SW 1271 (cell line): ENCODE results near the gene OSR1.

Source experiments
- DNase-seq, 2 experiments: peaks; one replicate each; lab custom pipeline; 2025; lab: John Stamatoyannopoulos, UW

The OSR1 gene

DNA sequence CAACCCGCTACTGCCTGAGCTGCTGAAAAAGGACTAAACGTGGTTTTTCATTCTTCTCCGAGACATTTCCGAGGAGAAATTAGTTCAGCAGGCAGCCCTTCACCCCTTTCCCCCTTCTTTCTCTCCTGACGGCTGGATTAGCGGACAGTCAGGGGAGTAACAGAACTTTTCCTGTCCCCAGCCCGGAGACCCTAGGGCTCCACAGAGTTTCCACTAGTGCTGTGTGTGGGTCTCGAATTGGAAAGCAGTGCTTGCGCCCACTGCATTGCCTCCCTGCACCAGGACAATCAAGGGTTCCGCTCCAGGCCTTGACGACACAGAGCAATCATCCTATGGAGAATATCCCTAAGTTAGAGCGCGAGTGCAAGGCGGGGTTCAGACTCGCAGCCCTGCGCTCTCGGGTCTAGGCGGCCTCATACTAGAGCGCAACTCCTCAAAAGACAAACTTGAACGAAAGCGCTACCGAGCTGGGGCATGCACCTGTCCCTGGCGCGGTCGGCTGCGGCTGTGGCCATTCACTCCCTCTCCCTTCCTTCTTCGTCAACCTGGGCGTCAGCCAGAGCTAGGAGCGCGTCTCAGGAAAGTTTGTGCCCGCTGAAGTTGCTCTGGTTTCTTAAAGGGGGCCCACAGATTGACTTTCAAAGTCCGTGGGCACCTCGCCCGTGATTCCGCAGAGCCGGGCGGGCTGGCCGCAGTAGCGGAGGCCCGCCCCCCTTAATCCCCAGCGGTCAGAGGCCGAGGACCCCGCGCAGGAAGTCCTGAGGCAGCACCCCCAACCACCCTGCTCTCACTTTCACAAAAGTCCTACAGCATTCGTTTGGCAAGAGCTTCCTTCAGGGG lies 801 bp downstream of the OSR1 start:
- no peak for DNase-seq

GRCh38 chr2:19356545-19357401 lies 1.6 kb downstream of the OSR1 start:
- DNase-seq, result no peak

DNA sequence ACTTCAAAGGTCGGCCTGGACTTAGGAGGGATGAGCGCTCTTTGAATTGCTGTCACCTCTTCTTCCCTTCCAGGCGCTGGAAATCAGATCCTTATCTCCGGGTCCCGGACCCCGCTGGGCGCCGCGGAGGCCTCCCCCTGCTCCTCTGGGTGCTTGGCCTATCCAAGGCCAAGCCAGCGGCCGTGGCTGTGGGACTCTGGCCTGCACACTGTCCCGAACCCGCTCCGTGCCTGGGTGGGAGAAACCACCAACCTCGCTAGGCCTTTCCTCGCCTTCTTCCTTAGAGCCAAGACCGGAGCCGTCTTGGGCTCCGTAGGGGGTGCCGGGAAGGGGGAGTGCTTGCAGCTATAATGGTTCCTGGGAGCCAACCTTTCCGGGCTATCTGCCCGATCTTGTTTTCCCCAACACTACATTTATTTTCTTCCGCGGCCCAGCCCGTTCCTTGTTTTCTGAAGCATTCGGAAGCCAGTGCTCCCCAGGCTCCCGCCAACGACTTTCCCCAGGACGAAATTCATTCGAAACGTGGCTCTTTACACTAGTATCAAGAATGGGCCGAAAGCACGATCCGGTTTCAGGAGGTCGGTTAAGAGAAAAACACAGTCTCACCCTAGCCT lies 2.4 kb downstream of the OSR1 start:
- DNase-seq, result no peak

DNA sequence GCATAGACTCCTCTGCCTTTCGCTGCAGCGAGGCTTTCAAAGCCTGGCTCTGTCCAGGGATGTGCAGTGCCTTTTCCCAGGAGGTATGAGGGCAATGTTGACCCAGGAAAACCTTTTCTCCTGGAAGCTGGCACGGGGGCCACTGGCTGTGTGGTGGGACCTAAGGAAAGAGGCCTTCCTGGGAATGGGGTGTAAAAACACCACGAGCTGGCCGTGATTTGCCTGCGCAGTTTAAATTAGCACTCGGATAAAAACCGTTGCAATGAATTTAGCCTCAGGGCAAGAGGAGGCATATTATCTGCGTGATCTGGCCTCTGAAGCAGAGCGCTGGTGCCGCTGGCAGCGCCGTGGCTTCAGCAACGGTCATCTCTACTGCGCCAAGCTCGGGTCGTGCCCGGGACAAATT lies 3.0 kb downstream of the OSR1 start:
- no peak for DNase-seq

GRCh38 chr2:19355014-19355405 lies 3.4 kb downstream of the OSR1 start:
- DNase-seq, result no peak

DNA sequence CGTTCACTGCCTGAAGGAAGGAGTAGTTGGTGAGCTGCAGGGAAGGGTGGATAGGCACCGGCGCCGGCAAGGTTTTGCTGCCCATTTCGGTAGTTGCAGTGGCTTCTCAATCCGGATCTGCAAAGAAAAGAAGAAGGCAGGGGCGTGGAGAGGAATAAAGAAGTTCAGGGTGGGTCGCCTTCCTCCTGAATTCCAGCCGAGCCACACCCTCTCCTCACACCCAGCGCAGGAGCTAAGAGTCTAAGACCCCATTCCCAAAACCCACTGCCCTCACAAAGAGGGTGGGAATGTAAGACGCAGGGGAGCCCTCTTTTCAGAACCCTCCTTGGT lies 4.7 kb downstream of the OSR1 start:
- DNase-seq, result no peak

GRCh38 chr2:19352946-19353720 lies 5.3 kb downstream of the OSR1 start:
- DNase-seq, result no peak

DNA sequence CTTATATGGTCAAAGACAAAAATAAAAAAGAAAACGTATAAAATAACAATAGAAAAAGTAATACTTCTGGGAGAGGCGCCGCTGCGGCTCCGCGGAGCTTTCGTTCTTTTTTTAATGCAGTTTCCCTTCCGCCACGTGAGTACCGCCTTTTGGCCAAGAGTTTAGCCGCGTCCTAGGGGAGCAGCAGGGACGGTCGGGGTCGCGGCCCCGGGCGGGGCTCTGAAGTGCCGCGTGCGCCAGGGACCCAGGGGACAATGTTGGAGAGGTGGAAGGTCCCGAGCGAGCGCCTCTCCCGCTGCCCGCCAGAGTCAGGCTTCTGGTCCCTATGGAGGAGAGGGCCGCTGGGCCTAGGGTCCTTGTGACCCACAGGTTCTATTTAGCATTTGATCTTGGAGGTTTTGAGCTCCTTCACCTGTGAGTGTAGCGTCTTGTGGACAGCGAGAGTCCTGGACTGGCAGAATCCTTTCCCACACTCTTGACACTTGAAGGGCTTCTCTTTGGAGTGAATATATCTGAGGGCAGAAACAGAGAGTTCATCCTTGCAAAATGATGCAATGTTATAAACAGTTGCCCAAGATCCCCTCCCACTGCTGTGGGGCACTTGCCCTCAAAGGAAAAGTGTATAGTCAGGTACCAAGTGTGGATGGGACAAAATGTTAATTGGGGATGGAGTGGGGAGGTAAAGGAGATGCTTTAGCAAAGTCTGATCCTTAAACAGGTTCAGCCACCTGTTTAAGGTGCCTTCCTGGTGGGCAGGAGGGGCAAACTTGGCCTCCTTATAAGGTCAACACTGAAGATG lies 6.3 kb downstream of the OSR1 start:
- DNase-seq, result no peak

DNA sequence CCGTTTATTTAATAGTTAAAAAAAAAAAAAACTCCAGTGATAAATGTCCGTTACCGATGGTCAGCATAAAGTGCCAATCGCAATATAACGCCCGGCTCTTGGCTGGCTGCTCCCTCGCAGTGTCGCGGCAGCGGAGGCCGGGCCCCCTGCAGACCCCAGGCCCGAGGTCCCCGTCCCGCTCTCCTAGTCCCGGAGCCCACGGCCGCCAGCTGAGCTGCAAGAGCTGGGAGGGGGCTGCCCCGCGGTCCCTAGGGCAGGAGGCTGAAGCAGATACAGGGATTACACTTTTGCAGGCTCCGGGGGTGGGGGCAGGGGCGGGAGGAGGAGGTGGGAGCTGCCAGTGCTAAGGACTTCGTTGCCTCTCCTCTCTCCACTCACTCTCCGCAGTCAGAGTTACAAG lies 6.9 kb downstream of the OSR1 start:
- DNase-seq, result no peak

- DNase-seq, result no peak
Observed at GRCh38 chr2:19350678-19351401, 7.6 kb downstream of the OSR1 start.

DNA sequence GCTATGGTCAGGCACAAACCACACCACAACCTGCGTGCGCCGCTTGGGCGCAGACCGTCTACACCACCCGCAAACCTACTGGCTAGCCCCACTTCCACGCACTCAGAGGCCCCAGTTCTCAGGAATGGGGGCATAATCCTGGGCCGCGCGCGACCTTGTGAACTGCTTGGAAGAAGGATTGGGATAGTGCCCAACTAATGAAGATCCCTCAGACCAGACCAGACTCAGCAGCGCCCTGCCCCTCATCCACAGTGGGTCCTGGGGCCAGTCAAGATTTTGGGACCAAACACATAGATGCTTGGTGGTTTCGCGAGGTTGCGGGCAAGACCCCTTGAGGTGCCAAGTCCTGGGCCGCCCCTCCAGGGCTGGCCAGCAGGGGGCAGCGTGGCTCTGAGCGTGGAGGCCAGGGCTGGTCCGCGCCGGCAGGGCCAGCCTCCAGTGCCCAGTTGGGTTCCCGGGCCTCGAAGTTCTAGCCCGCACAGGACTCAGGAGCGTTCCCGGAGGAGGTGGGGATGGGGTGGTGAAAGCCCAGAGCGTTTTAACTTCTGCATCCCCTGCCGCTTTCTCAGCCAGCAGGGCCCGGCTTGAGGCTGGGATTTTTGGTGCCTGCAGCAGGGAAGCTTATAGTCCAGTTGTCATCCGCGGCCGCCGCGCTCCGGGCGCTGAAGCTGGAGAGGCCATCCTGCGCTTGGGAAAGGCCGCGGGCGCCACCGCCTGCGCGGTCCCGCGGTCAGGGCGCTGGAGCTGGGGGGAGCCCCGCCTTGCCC lies 8.3 kb downstream of the OSR1 start:
- DNase-seq, result no peak

DNA sequence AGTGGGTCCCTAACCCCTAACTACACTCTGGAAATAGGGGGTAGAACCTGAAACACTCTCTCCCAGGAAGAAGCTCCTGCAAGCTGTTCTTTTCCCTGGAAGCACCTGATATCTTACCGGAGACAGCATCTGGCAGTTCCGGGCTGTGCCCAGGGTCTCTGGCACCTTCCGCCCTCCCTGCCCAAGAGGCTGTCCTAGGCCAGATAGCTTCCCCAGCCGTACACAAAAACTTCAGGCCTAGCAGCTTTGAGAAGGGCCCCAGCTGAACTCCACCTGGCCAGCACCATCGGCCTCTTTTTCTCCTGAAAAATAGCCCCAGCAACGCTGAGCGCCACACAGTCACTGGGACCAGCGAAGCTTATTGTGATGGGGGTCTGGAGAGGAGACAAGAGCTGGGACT lies 9.7 kb downstream of the OSR1 start:
- no peak for DNase-seq

- DNase-seq, result peak; percentile 92 to 97
Observed at GRCh38 chr2:19347619-19348562, 10.5 kb downstream of the OSR1 start.

DNA sequence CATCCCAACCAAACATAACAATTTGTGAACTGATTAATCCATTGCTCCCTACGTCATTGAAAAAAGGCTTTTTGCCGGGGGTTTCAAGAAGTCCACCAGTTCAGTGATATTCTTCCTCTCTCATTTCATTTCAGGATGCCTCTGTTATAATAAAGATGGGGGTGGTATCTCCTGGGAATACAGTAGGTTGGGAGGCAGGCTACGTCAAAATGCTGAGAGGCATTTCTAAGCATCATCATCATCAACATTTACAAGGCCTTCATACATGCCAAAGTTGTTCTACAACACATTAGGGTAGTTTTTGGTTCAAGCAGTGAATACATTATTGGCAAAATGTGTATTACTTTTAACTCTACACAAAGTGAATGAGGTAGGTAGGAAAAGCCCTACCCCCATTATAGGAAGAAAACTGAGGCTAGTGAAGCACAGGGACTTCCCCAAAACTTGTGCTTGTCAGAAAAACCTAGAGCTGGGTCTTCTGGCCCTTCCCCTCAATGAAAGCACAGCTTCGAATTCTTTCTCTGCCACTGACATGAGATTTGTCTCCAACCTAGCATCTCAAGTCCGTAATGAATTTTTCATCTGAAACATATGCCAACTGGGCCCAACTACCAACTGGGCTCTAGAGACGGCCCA lies 11.3 kb downstream of the OSR1 start:
- no peak for DNase-seq

DNA sequence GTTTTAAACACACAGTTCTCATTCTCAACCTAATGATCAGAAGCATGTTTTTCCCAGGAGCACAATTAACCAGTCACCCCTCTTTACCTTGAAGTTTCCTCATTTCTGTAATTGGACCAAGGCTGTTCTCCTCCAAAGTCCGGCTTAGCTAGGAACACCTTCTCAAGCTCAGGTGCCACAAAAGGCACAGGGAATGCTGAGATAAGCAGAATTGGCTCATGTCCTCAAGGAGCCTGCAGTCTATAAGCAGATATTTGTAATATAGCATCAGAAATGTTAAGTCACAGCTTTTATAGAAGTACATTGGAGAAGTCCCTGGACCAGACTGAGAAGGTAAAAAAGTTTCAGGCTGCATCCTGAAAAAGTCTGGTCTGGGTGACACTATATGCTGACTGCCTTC lies 20.7 kb downstream of the OSR1 start:
- DNase-seq, result no peak

- no peak for DNase-seq
Observed at GRCh38 chr2:19337202-19337601, 21.2 kb downstream of the OSR1 start.

DNA sequence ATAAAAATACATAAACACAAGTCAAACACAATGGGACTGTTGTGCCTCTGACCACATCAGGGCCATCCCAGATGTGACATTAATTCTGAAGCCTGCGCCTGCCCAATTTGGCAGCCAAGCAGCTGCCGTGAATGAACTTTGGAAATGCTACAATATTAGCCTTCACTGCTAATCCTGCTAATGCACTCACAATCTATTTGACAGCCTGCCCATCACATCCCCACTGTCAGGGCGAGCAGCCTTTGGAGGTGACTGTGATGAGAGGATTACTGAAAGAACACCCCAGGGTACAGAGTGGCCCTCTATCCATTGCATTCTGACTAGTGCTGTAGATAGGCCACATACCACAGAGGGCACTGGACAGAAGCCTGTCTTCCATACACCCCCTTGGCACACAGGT lies 21.6 kb downstream of the OSR1 start:
- no peak for DNase-seq

GRCh38 chr2:19332503-19332902 lies 25.9 kb downstream of the OSR1 start:
- DNase-seq, result no peak
